ENCODE data around the gene FBXO28.

DNA sequence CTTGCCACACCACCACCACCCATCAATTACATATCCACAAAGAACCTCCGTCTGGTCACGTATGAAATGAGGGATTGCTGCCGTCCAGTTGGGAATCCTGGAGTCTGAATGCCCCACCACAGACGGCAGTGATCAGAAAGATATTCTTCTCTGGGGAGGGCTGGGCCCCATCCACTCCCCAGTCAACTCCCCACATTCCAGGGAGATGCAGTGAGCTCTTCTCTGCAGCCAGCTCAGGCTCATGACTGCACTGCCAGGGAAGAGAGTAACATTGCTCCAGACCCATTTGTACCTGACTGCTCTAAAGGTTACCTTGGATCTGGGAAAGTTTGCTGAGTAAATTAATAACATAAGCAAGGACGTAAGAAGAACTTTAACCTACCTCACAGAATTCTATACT, 87.5 kb downstream of the FBXO28 start:
- TF ChIP-seq, protein P1, sequence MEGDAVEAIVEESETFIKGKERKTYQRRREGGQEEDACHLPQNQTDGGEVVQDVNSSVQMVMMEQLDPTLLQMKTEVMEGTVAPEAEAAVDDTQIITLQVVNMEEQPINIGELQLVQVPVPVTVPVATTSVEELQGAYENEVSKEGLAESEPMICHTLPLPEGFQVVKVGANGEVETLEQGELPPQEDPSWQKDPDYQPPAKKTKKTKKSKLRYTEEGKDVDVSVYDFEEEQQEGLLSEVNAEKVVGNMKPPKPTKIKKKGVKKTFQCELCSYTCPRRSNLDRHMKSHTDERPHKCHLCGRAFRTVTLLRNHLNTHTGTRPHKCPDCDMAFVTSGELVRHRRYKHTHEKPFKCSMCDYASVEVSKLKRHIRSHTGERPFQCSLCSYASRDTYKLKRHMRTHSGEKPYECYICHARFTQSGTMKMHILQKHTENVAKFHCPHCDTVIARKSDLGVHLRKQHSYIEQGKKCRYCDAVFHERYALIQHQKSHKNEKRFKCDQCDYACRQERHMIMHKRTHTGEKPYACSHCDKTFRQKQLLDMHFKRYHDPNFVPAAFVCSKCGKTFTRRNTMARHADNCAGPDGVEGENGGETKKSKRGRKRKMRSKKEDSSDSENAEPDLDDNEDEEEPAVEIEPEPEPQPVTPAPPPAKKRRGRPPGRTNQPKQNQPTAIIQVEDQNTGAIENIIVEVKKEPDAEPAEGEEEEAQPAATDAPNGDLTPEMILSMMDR (IDR thresholded peaks at IDR 0.05; ENCODE audit: low read length) = no peak
- TF ChIP-seq EZH2phosphoT487 (IDR thresholded peaks at IDR 0.05; ENCODE audit: low read length) (no peak), EZH2 (optimal IDR thresholded peaks at IDR 0.05; ENCODE audit: low read depth, low read length) (no peak)
